ENCODE data around the gene OR10G7.

DNA sequence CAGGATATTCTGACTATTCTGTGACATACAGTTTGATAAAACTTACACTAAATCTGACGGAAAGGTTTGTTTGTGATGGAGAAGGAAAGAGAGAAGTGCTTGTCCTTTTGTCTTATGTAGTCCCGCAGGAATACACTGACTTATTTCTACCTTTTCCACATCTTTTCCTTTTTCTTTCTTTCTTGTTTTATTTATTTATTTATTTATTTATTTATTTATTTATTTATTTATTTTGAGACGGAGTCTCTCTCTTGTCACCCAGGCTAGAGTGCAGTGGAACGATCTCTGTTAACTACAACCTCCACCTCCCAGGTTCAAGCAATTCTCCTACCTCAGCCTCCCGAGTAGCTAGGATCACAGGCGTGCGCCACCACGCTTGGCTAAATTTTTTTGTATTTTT is 31.0 kb upstream of the OR10G7 start:
- TF ChIP-seq POLR2AphosphoS5 (IDR thresholded peaks at IDR 0.05; ENCODE audit: low read depth, low read length) (no peak), POLR2A (IDR thresholded peaks at IDR 0.05; ENCODE audit: low read depth, low read length) (no peak)

Measured in GM12892 (cell line).